K562 (cell line): ENCODE results near the gene MAGI3. TPM values are rescaled to one million over a fixed set of nuclear protein-coding genes. Genes with fewer than 3 reads are reported as not detected.

ENCODE experiments used
- ESRRB ChIP-seq: fragments of 250-450 bp; sonication (Bioruptor Pico); IDR thresholded peaks from 2 replicates; pipeline ENCODE4 v1.5.0; 2020; ENCODE audit warnings: mild to moderate bottlenecking, moderate library complexity, borderline replicate concordance
- GABPB2 ChIP-seq: fragments of 250-450 bp; sonication (Bioruptor Pico); conservative IDR thresholded peaks from 2 replicates; pipeline ENCODE4 v1.5.1; 2021; ENCODE audit warnings: mild to moderate bottlenecking
- MTF1 ChIP-seq: fragments of 250-450 bp; sonication (Bioruptor Pico); IDR thresholded peaks from 2 replicates; pipeline ENCODE4 v1.9.0; 2021; ENCODE audit warnings: moderate library complexity, mild to moderate bottlenecking, inconsistent platforms, borderline replicate concordance
- RBBP5 ChIP-seq: fragments of 200-600 bp; sonication (generic); IDR thresholded peaks from 2 replicates; pipeline ENCODE4 v1.6.1; 2012; ENCODE audit warnings: borderline replicate concordance, mild to moderate bottlenecking, low read length, control low read depth, inconsistent platforms; ENCODE audit not compliant: insufficient read depth, poor library complexity, severe bottlenecking
- SMC3 ChIP-seq: conservative IDR thresholded peaks from 2 replicates; pipeline ENCODE4 v1.6.1; 2011; ENCODE audit warnings: low read depth, low read length, improper control_type of control experiment; ENCODE audit not compliant: insufficient read depth
- TAL1 ChIP-seq: fragments of 450-650 bp; IDR thresholded peaks from 2 replicates; pipeline ENCODE4 v1.6.1; 2016; ENCODE audit warnings: mild to moderate bottlenecking
- TEAD4 ChIP-seq, 2 experiments: sonication (generic) in 1 of 2; formaldehyde crosslinking in 1 of 2; IDR thresholded peaks; 2 replicates each; pipeline versions ENCODE4 v1.6.1 to v1.8.0; 2012 to 2022; ENCODE audit warnings: borderline replicate concordance in 1 of 2, inconsistent platforms in 1 of 2, low read length in 1 of 2, mild to moderate bottlenecking in 1 of 2, missing genetic modification reagents in 1 of 2
- ZKSCAN3 ChIP-seq: fragments of 250-450 bp; sonication (Bioruptor Pico); IDR thresholded peaks from 2 replicates; pipeline ENCODE4 v1.4.0; 2020
- ZNF507 ChIP-seq: conservative IDR thresholded peaks from 2 replicates; pipeline ENCODE4 v1.6.1; 2017; ENCODE audit warnings: missing genetic modification characterization, missing compliant biosample characterization
- ZNF780A ChIP-seq: fragments of 250-450 bp; sonication (Bioruptor Pico); IDR thresholded peaks from 2 replicates; pipeline ENCODE4 v1.5.0; 2021; ENCODE audit warnings: mild to moderate bottlenecking
- ZSCAN32 ChIP-seq: fragments of 450-650 bp; formaldehyde crosslinking; IDR thresholded peaks from 2 replicates; pipeline ENCODE4 v1.4.0; 2020; ENCODE audit warnings: mild to moderate bottlenecking, moderate library complexity
- polyA plus RNA-seq, 8 experiments: library from polyadenylated mRNA; depleted of rRNA in 4 of 8; stranded (reverse) in 5 of 8; unstranded in 3 of 8; fragments of >200 nt; fragmentation: Nextera tagmentation in 2 of 8; fragmentation: Illumina TruSeq in 1 of 8; extraction: Ambion mirVana in 2 of 8; extraction: Trizol in 1 of 8; gene quantifications; 2 replicates each; pipeline versions ENCODE4 v1.2.1 to v1.2.3, GENCODE V29; 2011 to 2014; ENCODE audit warnings: inconsistent platforms in 1 of 8, missing spikeins in 1 of 8
- total RNA-seq, 7 experiments: library from RNA; depleted of rRNA in 6 of 7; stranded (reverse); fragments of >200 nt in 6 of 7; fragmentation: Illumina TruSeq in 2 of 7; extraction: Trizol in 2 of 7; gene quantifications; 2 replicates each; pipeline versions ENCODE4 v1.2.1 to v1.2.3, GENCODE V29; 2011 to 2021; ENCODE audit warnings: low replicate concordance in 1 of 7
- TF ChIP-seq, protein P1 (sequence below): fragments of 450-650 bp; formaldehyde crosslinking; IDR thresholded peaks from 2 replicates; pipeline ENCODE4 v1.4.0; 2020; ENCODE audit warnings: mild to moderate bottlenecking, moderate library complexity
- TF ChIP-seq, protein P2 (sequence below), 2 experiments: fragments of 450-650 bp; formaldehyde crosslinking in 1 of 2; IDR thresholded peaks; 2 replicates each; pipeline versions ENCODE4 v1.4.0 to v1.6.1; 2014 to 2020; ENCODE audit warnings: mild to moderate bottlenecking in 2 of 2, borderline replicate concordance in 1 of 2, low read depth in 1 of 2
- TF ChIP-seq, protein P3 (sequence below): fragments of 250-450 bp; sonication (Bioruptor Pico); IDR thresholded peaks from 2 replicates; pipeline ENCODE4 v1.4.0; 2020; ENCODE audit warnings: mild to moderate bottlenecking, moderate library complexity

The MAGI3 gene
- total and polyA plus RNA-seq, 9 of the 15 experiments (the other 6 are each of a cell fraction or from before 2014, with no cell fraction given), result 1.0 to 8.6 (median 5.5) TPM

DNA sequence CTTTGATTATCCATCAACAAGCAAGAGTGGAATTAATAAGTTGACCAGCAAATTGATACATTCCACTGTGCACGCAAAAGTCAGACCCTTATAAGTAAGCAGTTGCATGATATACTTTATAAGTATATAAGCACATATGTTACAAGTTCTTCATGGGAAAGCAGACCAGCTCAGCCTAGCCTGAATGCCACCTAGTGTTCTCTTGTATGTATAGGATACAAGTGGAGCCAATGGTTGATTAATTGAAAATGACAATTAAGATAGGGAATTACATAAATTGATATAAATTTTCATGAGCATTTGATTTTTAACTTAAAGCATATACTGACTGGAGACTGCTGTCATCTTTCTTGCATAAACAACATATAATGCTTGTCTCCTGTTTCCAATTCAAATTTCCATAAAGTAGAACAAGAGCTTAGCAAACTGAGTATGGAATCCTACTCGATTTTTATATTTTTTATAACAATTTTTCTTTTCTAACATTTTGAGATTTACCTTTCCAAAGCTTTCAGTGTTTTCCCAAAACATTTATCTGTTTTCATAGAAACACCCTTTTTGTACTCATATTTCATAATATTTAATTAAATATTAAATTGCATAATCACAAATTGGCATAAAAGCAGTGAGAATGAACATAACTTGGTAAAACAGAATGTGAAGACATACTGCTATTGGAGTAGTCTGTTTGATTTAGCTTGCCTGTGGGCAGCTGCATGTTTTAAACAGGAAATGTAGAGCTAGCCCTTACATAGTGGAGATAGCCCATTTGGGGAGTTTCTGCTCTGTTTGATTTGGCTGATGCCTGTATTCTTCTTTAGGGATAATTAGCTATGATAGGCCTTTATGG is 62.8 kb downstream of the MAGI3 start (continued):
- TF ChIP-seq, protein P1, sequence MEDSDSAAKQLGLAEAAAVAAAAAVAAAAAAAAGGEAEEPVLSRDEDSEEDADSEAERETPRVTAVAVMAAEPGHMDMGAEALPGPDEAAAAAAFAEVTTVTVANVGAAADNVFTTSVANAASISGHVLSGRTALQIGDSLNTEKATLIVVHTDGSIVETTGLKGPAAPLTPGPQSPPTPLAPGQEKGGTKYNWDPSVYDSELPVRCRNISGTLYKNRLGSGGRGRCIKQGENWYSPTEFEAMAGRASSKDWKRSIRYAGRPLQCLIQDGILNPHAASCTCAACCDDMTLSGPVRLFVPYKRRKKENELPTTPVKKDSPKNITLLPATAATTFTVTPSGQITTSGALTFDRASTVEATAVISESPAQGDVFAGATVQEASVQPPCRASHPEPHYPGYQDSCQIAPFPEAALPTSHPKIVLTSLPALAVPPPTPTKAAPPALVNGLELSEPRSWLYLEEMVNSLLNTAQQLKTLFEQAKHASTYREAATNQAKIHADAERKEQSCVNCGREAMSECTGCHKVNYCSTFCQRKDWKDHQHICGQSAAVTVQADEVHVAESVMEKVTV, result peak; percentile 19; the same call in 1 of the 2 replicates
- TF ChIP-seq TEAD4 (IDR thresholded peaks at IDR 0.05; ENCODE audit: low read length) (no peak), TEAD4 (CRISPR knock-in tag; IDR thresholded peaks at IDR 0.05; ENCODE audit: borderline replicate concordance) (no peak), ZNF507 (tag) (no peak), ZKSCAN3 (CRISPR knock-in tag) (peak; percentile 35; the same call in 1 of the 2 replicates), ZNF780A (CRISPR knock-in tag) (no peak), ZSCAN32 (no peak), GABPB2 (no peak), MTF1 (CRISPR knock-in tag) (no peak), ESRRB (CRISPR knock-in tag) (no peak), SMC3 (peak; percentile 40; the same call in 1 of the 2 replicates), RBBP5 (no peak), TAL1 (no peak)
- TF ChIP-seq, protein P2, sequence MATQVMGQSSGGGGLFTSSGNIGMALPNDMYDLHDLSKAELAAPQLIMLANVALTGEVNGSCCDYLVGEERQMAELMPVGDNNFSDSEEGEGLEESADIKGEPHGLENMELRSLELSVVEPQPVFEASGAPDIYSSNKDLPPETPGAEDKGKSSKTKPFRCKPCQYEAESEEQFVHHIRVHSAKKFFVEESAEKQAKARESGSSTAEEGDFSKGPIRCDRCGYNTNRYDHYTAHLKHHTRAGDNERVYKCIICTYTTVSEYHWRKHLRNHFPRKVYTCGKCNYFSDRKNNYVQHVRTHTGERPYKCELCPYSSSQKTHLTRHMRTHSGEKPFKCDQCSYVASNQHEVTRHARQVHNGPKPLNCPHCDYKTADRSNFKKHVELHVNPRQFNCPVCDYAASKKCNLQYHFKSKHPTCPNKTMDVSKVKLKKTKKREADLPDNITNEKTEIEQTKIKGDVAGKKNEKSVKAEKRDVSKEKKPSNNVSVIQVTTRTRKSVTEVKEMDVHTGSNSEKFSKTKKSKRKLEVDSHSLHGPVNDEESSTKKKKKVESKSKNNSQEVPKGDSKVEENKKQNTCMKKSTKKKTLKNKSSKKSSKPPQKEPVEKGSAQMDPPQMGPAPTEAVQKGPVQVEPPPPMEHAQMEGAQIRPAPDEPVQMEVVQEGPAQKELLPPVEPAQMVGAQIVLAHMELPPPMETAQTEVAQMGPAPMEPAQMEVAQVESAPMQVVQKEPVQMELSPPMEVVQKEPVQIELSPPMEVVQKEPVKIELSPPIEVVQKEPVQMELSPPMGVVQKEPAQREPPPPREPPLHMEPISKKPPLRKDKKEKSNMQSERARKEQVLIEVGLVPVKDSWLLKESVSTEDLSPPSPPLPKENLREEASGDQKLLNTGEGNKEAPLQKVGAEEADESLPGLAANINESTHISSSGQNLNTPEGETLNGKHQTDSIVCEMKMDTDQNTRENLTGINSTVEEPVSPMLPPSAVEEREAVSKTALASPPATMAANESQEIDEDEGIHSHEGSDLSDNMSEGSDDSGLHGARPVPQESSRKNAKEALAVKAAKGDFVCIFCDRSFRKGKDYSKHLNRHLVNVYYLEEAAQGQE (IDR thresholded peaks at IDR 0.05; ENCODE audit: borderline replicate concordance), result peak; percentile 43; the same call in 1 of the 2 replicates
- TF ChIP-seq, protein P2 (CRISPR knock-in tag; IDR thresholded peaks at IDR 0.05; ENCODE audit: low read depth), result no peak
- TF ChIP-seq, protein P3, sequence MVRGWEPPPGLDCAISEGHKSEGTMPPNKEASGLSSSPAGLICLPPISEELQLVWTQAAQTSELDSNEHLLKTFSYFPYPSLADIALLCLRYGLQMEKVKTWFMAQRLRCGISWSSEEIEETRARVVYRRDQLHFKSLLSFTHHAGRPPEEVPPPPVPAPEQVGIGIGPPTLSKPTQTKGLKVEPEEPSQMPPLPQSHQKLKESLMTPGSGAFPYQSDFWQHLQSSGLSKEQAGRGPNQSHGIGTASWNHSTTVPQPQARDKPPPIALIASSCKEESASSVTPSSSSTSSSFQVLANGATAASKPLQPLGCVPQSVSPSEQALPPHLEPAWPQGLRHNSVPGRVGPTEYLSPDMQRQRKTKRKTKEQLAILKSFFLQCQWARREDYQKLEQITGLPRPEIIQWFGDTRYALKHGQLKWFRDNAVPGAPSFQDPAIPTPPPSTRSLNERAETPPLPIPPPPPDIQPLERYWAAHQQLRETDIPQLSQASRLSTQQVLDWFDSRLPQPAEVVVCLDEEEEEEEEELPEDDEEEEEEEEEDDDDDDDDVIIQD (CRISPR knock-in tag), result no peak
